Mucosa of descending colon (tissue), 3 donors: ENCODE results near the gene TSHZ2. TPM values are rescaled to one million over a fixed set of nuclear protein-coding genes. Genes with fewer than 3 reads are reported as not detected.
A peak's percentile ranks its signal among the peaks of the same experiment; 100 is the strongest.

ENCODE experiments used
- ATAC-seq: fragments of 200-7000 bp; cut with Tn5 transposase; one replicate; pipeline ENCODE4 v1.9.1; 2020; ENCODE audit warnings: mild to moderate bottlenecking, moderate library complexity
- DNase-seq, 3 donors: peaks; one replicate each; pipeline ENCODE4 v3.0.0-alpha.2; 2020
- H3K36me3 ChIP-seq: fragments of 200-600 bp; one replicate; pipeline ENCODE4 v1.8.0; 2021; ENCODE audit warnings: low read depth, mild to moderate bottlenecking
- H3K4me1 ChIP-seq: fragments of 200-600 bp; one replicate; pipeline ENCODE4 v1.8.0; 2021; ENCODE audit warnings: low read depth, mild to moderate bottlenecking
- H3K4me3 ChIP-seq: fragments of 200-600 bp; one replicate; pipeline ENCODE4 v1.8.0; 2021; ENCODE audit warnings: mild to moderate bottlenecking
- H3K9me3 ChIP-seq: fragments of 200-600 bp; one replicate; pipeline ENCODE4 v1.8.0; 2021; ENCODE audit warnings: mild to moderate bottlenecking
- intact Hi-C, 2 donors: fragments of 100-400 bp; cut with DNase I in 1 of 2; cut with micrococcal nuclease in 1 of 2; formaldehyde crosslinking; loops; one replicate each; pipeline versions ENCODE4 v1.11.0 to v1.11.1; 2022; cut with DNase I, micrococcal nuclease
- total RNA-seq, 3 donors: library from RNA; stranded (reverse); fragmentation: NEBNext Ultra II Directional in 2 of 3; extraction: Animal tissue kit (Norgen Biotek cat#: 25700) in 2 of 3; gene quantifications; one replicate each; pipeline versions ENCODE4 v1.2.1 to v1.2.4, GENCODE V29; 2021 to 2023
- TF ChIP-seq, protein P1 (sequence below): fragments of 200-600 bp; IDR thresholded peaks from one replicate; pipeline ENCODE4 v1.8.0; 2022; ENCODE audit warnings: antibody characterized with exemption, mild to moderate bottlenecking
- donor health status: DM: no; HTN: no; CAD: no; lungs with moderate emphysema.
- donor health status: DM: no; HTN: no; CAD: no.
- donor health status: DM: no; HTN: yes; CAD: no.

TSHZ2 gene
- total RNA-seq, 3 donors from 2014 or later: 1.9 to 17.8 (median 3.6) TPM

DNA sequence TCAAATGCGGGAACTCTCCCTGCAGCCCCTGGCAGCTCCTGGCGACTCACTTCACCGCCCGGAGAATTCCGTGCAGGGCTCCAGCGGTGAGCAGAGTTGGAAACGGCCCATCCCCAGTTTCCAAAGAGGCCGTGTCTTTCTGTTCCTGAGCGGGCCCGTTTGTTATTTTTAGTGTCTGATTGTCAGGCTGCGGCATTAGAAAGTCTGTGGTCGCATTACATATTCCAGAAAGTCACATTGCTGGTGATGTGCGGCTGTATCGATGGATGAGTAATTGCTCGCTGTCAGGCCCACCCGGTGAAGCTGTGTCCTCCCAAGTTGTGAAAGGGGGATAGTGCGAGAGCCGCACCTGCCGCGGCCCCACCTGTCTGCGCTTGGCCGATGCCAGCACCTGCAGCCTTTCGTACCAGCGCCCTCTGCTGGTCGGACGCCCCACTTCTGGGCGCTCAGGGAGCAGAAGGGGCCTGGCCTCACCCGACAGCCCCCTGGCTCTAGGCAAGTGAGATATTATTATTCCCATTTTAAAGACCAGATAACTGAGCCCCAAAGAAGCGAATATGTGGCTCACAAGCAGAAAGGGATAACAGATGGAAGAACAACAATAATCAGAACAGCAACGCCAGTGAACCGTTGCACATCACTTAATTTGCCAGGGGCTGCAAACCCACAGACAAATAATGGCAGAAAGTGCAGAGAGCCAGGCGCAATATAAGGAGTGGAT, 244.9 kb downstream of the TSHZ2 start:
- Histone ChIP-seq H3K36me3 (no peaks in the 10 kb centered on the region), H3K9me3 (no peaks in the 10 kb centered on the region), H3K4me1 (no peaks in the 10 kb centered on the region), H3K4me3 (no peak overlapping the region)
- ATAC-seq: peak; percentile 88
- TF ChIP-seq, protein P1, sequence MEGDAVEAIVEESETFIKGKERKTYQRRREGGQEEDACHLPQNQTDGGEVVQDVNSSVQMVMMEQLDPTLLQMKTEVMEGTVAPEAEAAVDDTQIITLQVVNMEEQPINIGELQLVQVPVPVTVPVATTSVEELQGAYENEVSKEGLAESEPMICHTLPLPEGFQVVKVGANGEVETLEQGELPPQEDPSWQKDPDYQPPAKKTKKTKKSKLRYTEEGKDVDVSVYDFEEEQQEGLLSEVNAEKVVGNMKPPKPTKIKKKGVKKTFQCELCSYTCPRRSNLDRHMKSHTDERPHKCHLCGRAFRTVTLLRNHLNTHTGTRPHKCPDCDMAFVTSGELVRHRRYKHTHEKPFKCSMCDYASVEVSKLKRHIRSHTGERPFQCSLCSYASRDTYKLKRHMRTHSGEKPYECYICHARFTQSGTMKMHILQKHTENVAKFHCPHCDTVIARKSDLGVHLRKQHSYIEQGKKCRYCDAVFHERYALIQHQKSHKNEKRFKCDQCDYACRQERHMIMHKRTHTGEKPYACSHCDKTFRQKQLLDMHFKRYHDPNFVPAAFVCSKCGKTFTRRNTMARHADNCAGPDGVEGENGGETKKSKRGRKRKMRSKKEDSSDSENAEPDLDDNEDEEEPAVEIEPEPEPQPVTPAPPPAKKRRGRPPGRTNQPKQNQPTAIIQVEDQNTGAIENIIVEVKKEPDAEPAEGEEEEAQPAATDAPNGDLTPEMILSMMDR: peak; percentile 80
- intact Hi-C loops: no loop called here
- peak; percentile 67 to 85 (median 82) for DNase-seq

GRCh38 chr20:53220482-53221307, 248.5 kb downstream of the TSHZ2 start:
- Histone ChIP-seq H3K36me3 (no peaks in the 10 kb centered on the region), H3K4me3 (no peak overlapping the region), H3K9me3 (no peaks in the 10 kb centered on the region), H3K4me1 (no peaks in the 10 kb centered on the region)
- no peak for DNase-seq
- TF ChIP-seq, protein P1: no peak
- intact Hi-C loops: no loop called here
- no peak for ATAC-seq

- no peak overlapping the region for H3K4me3 ChIP-seq
- no peaks in the 10 kb centered on the region for H3K9me3 ChIP-seq
- H3K4me1 ChIP-seq: no peaks in the 10 kb centered on the region
- TF ChIP-seq, protein P1: no peak
- no peak for ATAC-seq
- no peak for DNase-seq
- intact Hi-C loops: no loop called here
- H3K36me3 ChIP-seq: no peaks in the 10 kb centered on the region
These were observed 249.6 kb downstream of the TSHZ2 start for GRCh38 chr20:53221731-53222130.

- no peak for ATAC-seq
- TF ChIP-seq, protein P1: no peak
- H3K4me1 ChIP-seq: no peaks in the 10 kb centered on the region
- no peak for DNase-seq
- no peak overlapping the region for H3K4me3 ChIP-seq
- no peaks in the 10 kb centered on the region for H3K9me3 ChIP-seq
- no peaks in the 10 kb centered on the region for H3K36me3 ChIP-seq
- intact Hi-C loops: no loop called here
These were observed 250.3 kb downstream of the TSHZ2 start for GRCh38 chr20:53222416-53222815.

- H3K36me3 ChIP-seq: no peaks in the 10 kb centered on the region
- ATAC-seq (no peak), DNase-seq (no peak)
- H3K4me1 ChIP-seq: no peaks in the 10 kb centered on the region
- intact Hi-C loops: no loop called here
- no peaks in the 10 kb centered on the region for H3K9me3 ChIP-seq
- H3K4me3 ChIP-seq: no peak overlapping the region
- TF ChIP-seq, protein P1: no peak
These were observed 250.8 kb downstream of the TSHZ2 start for GRCh38 chr20:53222932-53223331.
